NCI-H446 treated with DMSO at 0.1 percent for 48 hours (cell line): ENCODE measurements around the gene NCR3LG1.

Experiments
- DNase-seq: peaks from one replicate; lab custom pipeline; 2025; lab: John Stamatoyannopoulos, UW

The NCR3LG1 gene

DNA sequence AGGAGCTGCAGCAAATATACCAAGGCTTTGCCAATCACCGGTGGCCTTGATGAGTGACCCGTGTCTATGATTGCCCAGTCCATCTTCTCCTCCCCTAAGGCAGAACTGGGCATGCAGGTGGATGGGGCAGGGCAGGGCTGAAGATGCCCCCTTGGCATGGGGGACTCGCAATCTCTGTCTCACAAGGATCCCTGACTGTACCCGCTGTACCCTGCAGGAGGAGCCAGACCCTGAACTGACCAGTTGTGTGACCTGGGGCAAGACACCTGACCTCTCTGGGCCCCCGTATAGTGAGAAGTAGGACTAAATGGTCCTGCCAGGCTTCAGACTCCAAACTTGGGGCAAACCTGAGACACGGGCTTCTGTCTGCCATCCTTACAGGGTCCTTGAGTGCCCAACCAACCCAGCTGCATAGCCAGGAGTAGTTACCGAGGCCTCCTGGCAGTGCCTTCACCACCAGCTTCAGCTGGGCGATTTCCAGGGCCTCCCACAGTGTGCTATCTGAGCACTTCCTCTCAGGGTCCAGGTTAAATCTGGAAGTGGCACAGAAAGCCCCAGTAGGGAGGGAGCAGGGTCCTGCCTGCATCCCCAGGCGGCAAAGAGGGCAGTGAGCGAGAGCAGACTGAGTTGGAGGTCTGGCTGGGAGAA lies 43.3 kb downstream of the NCR3LG1 start:
- no peak for DNase-seq

GRCh38 chr11:17395554-17395961 lies 44.0 kb downstream of the NCR3LG1 start:
- DNase-seq = no peak

DNA sequence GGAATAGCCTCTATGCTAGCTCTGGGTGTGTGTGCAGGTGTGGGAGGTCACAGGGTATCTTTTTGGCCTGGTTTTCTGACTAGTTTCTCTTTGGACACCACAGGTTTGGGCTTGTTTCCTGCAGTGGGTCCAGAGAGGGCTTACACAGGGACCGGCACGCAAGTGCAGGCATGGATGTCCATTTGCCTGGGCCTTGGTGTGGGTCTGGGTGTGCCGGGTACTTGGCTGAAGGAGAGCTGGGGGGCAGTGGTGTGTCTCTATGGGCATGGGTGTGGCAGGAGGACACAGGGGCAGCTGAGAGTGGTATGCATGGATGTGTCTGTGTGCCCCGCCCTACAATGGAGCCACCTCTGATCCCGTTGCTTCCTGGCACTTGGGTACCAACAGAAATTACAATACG lies 44.4 kb downstream of the NCR3LG1 start:
- no peak for DNase-seq

DNA sequence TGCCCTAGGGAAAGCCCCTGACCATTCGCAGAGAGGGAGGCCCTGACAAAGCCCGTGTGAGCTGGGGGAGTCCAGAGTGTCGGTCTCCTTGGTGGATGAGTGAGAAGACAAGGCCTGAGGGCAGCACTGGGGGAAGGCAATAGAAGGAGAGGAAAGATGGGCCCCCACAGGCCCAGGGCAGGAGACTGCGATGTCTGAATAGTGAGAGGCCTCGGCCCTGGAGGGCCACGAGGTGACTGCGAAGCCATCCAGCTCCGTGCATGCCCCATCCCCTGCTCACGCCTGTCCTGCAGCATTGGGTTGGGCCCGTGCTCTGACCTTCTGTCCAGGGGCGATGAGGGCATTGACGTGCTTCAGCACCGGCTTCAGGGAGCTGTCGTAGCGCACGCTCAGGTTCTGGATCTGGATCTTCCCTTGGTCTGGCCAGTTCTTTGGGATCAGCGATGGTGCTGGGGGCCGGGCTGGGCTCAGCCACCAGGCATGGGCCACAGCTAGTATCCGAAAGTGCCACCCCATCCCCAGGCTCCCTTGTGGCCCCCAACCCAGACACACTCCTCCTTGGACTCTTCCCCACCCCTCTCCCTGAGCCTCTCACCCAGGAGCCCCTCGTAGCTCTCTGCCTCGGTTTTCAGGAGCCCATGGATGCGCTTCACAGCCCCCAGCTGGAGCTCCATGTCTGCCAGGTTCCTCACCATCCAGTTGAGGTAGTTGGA lies 45.2 kb downstream of the NCR3LG1 start:
- DNase-seq = no peak

DNA sequence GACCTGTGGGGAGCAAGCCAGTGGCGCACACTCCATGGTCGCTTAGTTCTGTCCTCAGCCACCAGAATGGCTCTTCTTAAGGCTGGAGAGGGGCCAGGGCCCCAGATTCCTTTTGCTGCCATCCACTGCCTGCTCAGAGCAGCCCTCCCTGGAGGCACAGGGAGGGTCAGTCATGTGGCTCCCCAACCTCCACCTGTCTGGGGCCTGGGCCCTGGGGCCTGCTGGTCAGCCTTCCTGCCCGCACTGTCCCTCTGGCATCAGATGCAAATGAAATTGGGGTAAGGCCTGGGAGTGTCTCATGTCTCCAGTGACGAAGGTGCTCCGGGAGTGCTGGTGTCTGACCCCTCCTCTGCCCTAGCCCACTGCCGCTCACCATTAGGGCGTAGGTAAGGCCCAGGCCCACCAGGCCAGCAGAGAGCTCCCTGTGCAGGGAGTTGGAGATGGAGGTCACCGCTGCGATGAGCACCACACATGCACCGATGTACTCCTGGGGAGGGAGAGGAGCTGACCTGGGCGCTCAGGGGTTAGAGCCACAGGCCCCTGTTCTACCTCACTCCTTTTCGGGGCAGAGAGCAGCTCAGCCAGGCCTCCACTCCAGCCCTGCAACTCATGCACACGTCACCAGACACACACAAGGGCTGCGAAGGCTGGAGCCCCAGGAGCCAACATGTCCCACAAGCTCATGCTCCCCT lies 45.9 kb downstream of the NCR3LG1 start:
- DNase-seq = no peak

DNA sequence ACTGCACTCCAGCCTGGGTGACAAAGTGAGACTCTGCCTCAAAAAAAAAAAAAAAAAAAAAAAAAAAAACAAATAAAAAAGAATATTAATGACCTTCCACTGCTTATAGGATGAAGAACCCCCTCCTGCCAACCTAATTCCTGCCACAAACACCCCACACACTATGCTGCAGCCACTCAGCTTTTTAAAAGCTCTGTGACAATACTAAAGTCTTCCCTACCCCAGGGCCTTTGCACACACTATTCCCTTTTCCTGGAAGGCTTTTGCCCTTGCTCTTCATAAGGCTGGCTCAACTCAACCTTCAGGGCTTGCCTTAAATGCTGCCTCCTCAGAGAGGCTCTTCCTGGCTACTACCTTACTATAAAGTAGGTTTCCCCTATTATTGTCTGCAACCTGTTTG lies 47.6 kb downstream of the NCR3LG1 start:
- no peak for DNase-seq

DNA sequence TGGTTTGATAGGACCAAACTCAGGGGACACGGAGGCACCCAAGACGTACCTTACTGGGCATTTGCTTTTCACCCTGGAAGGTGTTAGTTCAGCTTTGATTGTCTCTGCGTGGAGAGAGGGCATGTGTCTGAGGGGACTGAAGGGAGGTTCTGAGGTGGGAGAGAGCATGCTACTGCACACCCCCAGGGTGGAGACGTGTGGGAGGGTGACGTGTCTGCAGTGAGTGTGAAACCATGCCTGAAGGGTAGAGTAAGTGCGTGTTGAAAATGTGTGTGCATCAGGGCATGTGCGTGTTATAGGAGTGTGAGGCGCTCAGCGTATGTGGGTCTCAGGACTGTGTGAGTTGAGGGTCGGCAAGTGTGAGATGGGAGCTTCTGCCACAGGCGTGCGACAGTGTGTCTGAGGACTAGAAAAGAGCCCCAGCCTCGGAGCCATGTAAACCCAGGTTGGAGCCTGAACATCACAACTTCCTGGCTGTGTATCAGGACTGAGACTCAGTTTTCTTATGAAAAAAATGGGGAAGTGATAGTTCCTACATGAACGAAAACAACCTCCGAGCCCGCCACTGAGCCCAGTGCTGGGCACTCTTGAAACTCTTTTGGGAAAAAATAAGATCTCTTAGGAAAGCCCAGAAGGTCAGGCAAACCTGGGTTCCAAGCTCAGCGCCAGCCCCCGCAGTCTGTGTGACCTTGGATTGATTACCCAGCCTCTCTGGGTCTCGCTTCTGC lies 48.6 kb downstream of the NCR3LG1 start:
- DNase-seq = no peak

GRCh38 chr11:17401316-17401715 lies 49.7 kb downstream of the NCR3LG1 start:
- DNase-seq = no peak

- no peak for DNase-seq
Observed at GRCh38 chr11:17401841-17402240, 50.2 kb downstream of the NCR3LG1 start.

GRCh38 chr11:17402486-17402885 lies 50.9 kb downstream of the NCR3LG1 start:
- no peak for DNase-seq

DNA sequence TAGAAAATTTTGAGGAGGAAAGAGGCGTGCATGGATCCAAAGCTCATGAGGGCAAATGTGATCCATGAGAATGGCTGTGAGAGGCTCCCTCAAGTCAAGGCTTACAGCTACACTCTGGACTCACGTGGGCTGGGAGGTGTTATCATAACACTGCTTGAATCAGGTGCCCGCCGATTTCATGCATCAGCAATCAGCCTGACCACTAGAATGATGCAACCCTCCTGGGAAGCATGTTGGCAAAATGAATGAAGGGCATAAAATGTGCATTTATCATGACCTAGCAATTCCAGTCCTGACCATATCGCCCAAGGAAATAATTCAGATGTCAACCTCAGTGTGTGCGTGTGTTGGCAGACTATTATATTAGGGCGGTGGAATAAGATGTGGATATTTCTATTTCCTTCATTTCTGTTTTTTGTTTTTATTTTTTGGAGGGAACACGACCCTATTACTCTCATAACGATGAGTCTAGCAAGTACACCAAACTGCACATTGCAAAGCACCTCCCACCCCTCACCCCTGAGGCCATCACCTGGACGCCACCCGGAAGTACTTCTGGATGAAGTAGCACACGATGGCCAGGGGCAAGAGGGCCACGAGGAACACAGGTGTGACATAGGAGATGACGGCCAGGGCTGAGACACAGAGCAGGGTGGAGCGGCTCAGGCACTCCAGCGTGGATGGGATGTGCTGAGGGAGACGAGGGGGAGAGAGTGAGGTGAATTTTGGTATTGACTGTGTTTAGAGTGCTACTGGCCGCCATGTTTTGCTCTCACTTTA lies 52.6 kb downstream of the NCR3LG1 start:
- no peak for DNase-seq

GRCh38 chr11:17405232-17406005 lies 53.8 kb downstream of the NCR3LG1 start:
- no peak for DNase-seq

DNA sequence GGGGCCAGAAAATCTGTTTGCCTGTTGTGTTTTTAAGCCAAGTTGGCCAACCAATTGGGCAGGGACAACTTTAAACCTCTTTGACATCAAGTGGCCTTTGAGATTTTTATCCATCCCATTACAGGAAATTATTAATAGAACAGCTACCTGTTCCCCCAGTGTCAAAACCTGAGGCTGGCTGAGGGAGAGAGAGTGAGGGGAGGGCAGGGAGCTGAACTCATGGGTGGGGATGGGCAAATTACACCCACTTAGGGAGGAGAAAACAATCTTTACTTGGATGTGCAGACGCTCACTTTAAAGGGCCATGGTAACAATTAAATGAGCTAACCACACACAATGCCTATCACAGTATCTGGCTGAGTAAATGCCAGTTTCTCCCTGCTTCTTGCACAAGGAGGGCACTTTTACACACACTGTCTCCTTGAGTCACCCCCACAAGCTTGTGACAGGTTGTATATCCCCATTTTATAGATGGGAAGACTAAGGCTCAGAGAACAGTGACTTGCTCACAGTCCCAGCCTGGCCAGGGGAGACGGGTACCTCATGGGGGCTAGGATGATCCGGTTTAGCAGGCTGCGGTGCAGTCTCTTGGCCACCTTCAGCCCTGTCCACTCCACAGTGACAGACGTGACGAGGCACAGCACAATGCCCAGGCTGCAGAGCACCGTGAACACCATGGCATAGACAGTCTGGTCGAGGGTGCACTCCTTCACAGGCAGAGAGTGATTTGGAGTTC lies 54.6 kb downstream of the NCR3LG1 start:
- no peak for DNase-seq

DNA sequence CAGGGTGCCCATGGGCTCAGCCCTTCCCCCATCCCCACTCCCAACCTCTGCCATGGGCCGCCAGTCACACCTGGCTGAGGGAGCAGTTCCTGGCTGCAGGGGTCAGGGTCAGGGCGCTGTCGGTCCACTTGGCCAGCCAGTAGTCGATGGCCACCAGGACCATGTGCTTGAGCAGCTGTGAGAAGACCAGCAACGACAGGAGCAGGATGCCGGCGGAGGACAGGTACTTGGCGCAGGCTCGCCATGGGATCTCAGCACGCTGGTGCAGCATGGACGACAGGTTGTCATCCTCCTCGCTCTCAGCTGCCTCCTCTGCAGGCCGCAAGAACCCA lies 55.2 kb downstream of the NCR3LG1 start:
- DNase-seq = no peak

DNA sequence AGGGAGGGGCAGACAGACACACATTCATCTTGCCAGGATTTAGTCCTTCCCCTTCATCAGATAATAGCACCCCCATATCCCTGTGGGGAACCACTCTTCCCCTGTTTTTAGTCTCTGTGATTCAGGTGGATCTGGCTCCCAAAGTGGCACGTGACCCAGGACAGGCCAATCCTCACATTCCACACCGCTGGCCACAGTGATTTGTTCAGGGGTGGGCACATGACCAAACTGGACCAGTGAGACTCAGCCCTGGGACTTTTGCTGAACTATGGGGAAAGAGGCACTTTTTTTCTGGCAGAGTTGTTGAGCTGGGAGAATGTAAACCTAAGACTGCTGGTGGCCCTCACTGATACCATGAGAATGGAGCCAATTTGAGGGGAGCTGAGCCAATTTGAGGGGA lies 56.0 kb downstream of the NCR3LG1 start:
- no peak for DNase-seq

GRCh38 chr11:17408026-17408425 lies 56.4 kb downstream of the NCR3LG1 start:
- no peak for DNase-seq

DNA sequence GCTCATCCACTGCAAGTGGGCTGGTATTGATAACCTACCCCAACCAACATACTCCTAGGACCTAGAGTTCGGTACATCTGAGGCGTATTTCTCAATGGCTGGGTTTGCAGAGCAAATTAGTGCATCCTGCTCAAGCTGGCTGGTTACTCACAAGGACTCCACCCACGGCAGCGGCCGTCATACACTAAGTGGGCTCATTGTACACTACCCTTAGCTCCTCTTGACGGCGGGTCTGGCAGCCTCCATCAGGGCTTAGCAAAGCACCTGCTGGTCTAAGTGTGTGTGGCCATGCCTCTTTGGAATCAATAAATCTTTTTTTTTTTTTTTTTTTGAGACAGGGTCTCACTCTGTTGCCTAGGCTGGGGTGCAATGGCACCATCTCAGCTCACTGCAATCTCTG lies 57.0 kb downstream of the NCR3LG1 start:
- no peak for DNase-seq

DNA sequence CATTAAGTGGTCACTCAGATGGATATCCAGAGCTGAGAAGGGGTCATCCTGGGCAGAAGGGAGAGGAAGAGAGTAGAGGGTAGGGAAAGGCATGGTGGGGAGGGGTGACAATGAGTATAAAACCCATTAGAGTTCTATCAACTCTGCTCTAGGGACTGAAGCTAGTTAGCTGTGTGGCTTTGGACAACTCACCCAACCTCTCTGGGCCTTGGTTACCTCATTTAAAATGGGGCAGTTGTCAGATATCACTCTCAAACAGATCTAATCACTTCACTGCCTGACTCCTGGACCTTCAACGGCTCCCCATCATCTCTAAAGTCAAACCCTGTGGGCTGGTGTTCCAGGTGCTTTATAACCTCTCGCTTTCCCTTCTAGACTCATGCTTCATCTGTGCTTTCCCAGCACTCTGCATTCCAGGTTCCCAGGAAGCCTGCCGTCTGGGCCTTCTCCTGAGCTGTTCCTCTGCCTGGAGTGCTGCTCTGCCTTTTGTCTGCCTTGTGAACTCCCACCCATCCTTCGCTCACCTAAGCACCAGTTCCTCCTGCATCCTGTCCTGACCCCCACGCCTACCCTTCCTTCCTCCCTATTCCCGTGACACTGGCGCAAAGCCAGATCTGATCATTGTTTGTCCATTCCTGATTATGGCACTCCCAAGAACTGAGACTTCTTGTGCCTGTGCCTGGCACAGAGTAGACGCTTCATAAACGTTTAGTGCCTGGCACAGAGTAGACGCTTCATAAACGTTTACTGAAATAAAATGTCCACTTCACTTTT lies 59.2 kb downstream of the NCR3LG1 start:
- DNase-seq = no peak

GRCh38 chr11:17411418-17411817 lies 59.8 kb downstream of the NCR3LG1 start:
- DNase-seq = no peak
